Osteocyte (in vitro differentiated cells): ENCODE measurements around the gene PLEKHH1. TPM values are rescaled to one million over a fixed set of nuclear protein-coding genes. Genes with fewer than 3 reads are reported as not detected.

ENCODE experiments used
- DNase-seq: peaks from one replicate; pipeline ENCODE4 v3.0.0; 2021; ENCODE audit warnings: mixed read lengths; ENCODE audit not compliant: unreplicated experiment; ENCODE audit errors: extremely low spot score
- H3K27ac Mint-ChIP-seq: one replicate; pipeline ENCODE4 v1.8.0; 2021; ENCODE audit warnings: mild to moderate bottlenecking, mixed read lengths; ENCODE audit not compliant: unreplicated experiment
- H3K27me3 Mint-ChIP-seq: one replicate; pipeline ENCODE4 v1.8.0; 2021; ENCODE audit warnings: mixed read lengths; ENCODE audit not compliant: unreplicated experiment
- H3K36me3 Mint-ChIP-seq: one replicate; pipeline ENCODE4 v1.8.0; 2021; ENCODE audit warnings: mixed read lengths; ENCODE audit not compliant: unreplicated experiment
- H3K4me1 Mint-ChIP-seq: one replicate; pipeline ENCODE4 v1.8.0; 2021; ENCODE audit warnings: mixed read lengths; ENCODE audit not compliant: unreplicated experiment
- H3K4me3 Mint-ChIP-seq: one replicate; pipeline ENCODE4 v1.8.0; 2021; ENCODE audit warnings: mild to moderate bottlenecking, moderate library complexity, mixed read lengths; ENCODE audit not compliant: unreplicated experiment
- H3K9me3 Mint-ChIP-seq: one replicate; pipeline ENCODE4 v1.8.0; 2021; ENCODE audit warnings: mixed read lengths; ENCODE audit not compliant: unreplicated experiment
- total RNA-seq: library from RNA; stranded (reverse); gene quantifications from 2 replicates; pipeline ENCODE4 v1.2.1, GENCODE V29; 2021
- TF ChIP-seq, protein P1 (sequence below): fragments of 200-600 bp; sonication (generic); IDR thresholded peaks from 2 replicates; pipeline ENCODE4 v1.5.0; 2021; ENCODE audit warnings: antibody characterized with exemption, mild to moderate bottlenecking, moderate library complexity

The PLEKHH1 gene
- total RNA-seq, 1 donor from 2014 or later, result 1.0 TPM

GRCh38 chr14:67547224-67547780 is 14.2 kb downstream of the PLEKHH1 start:
- Mint-ChIP-seq H3K4me3 (no peak overlapping the region), H3K4me1 (no peaks in the 10 kb centered on the region), H3K27me3 (peaks cover 26% of the 10 kb centered on the region), H3K27ac (no peak overlapping the region), H3K9me3 (peaks cover 12% of the 10 kb centered on the region), H3K36me3 (no peaks in the 10 kb centered on the region)
- TF ChIP-seq, protein P1, sequence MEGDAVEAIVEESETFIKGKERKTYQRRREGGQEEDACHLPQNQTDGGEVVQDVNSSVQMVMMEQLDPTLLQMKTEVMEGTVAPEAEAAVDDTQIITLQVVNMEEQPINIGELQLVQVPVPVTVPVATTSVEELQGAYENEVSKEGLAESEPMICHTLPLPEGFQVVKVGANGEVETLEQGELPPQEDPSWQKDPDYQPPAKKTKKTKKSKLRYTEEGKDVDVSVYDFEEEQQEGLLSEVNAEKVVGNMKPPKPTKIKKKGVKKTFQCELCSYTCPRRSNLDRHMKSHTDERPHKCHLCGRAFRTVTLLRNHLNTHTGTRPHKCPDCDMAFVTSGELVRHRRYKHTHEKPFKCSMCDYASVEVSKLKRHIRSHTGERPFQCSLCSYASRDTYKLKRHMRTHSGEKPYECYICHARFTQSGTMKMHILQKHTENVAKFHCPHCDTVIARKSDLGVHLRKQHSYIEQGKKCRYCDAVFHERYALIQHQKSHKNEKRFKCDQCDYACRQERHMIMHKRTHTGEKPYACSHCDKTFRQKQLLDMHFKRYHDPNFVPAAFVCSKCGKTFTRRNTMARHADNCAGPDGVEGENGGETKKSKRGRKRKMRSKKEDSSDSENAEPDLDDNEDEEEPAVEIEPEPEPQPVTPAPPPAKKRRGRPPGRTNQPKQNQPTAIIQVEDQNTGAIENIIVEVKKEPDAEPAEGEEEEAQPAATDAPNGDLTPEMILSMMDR, result no peak
- no peak for DNase-seq

DNA sequence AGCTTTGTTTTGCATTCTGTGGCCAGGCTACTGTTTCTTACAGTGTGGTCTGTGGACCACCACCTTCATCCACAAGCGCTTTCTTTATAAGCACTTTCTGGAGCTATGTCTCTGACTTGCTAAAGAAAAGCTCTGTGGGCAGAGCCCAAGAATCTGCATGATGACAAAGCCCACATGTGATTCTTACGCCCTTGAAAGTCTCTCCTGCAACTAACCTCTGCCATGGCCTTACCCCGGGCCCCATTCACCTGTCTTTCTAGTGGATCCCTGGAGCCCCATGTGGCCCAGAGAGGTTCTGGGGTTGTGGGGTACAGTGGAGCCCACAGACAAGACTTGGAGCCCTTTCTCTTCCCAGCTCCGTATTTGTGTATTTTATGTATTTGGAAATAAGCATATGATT is 16.6 kb downstream of the PLEKHH1 start:
- Mint-ChIP-seq H3K27me3 (peaks cover 18% of the 10 kb centered on the region), H3K4me1 (no peaks in the 10 kb centered on the region)
- TF ChIP-seq, protein P1, result no peak

GRCh38 chr14:67551123-67551522 is 18.0 kb downstream of the PLEKHH1 start:
- Mint-ChIP-seq H3K27ac (no peak overlapping the region), H3K4me3 (no peak overlapping the region), H3K9me3 (peaks cover under 1% of the 10 kb centered on the region), H3K36me3 (no peaks in the 10 kb centered on the region), H3K27me3 (peaks cover 15% of the 10 kb centered on the region), H3K4me1 (no peaks in the 10 kb centered on the region)
- DNase-seq, result no peak
- TF ChIP-seq, protein P1, result no peak

More for the DNA sequence above, 16.6 kb downstream of the PLEKHH1 start:
- Mint-ChIP-seq H3K4me3 (no peak overlapping the region), H3K27ac (no peak overlapping the region), H3K9me3 (peaks cover 5% of the 10 kb centered on the region), H3K36me3 (no peaks in the 10 kb centered on the region)
- no peak for DNase-seq

GRCh38 chr14:67551940-67552339 is 18.9 kb downstream of the PLEKHH1 start:
- Mint-ChIP-seq H3K27ac (no peak overlapping the region), H3K4me3 (no peak overlapping the region), H3K36me3 (no peaks in the 10 kb centered on the region), H3K27me3 (peaks cover 15% of the 10 kb centered on the region), H3K9me3 (no peaks in the 10 kb centered on the region), H3K4me1 (no peaks in the 10 kb centered on the region)
- TF ChIP-seq, protein P1, result no peak
- DNase-seq, result no peak

- TF ChIP-seq, protein P1, result no peak
- H3K4me1 Mint-ChIP-seq, result no peaks in the 10 kb centered on the region
- H3K27me3 Mint-ChIP-seq, result peaks cover 20% of the 10 kb centered on the region
- DNase-seq, result no peak
- H3K4me3 Mint-ChIP-seq, result no peak overlapping the region
- H3K36me3 Mint-ChIP-seq, result no peaks in the 10 kb centered on the region
- no peaks in the 10 kb centered on the region for H3K9me3 Mint-ChIP-seq
- no peak overlapping the region for H3K27ac Mint-ChIP-seq
Measured at GRCh38 chr14:67553547-67553946, 20.5 kb downstream of the PLEKHH1 start.
